ENCODE measurements around the gene OGT. TPM values are rescaled to one million over a fixed set of nuclear protein-coding genes. Genes with fewer than 3 reads are reported as not detected.

OGT gene
- polyA plus RNA-seq, 1 of the 3 experiments (the other 2 are of a cell fraction) = 77.0 TPM

- TF ChIP-seq REST (IDR thresholded peaks at IDR 0.05; ENCODE audit: low read depth, low read length) (no peak), EP300 (IDR thresholded peaks at IDR 0.05; ENCODE audit: borderline replicate concordance in 1 of 2, low read depth in 1 of 2, low read length in 1 of 2) (no peak)
Observed at GRCh38 chrX:71599965-71600364, 67.1 kb downstream of the OGT start (continued).

GRCh38 chrX:71603618-71604017 lies 70.7 kb downstream of the OGT start:
- H4K20me1 ChIP-seq (ENCODE audit: insufficient read depth) = no peaks in the 10 kb centered on the region
- TF ChIP-seq CTCF (IDR thresholded peaks at IDR 0.05) (no peak), IRF3 (IDR thresholded peaks at IDR 0.05; ENCODE audit: low read depth, low read length) (no peak), USF1 (IDR thresholded peaks at IDR 0.05; ENCODE audit: borderline replicate concordance, low read depth) (no peak), SIN3A (IDR thresholded peaks at IDR 0.05; ENCODE audit: borderline replicate concordance, low read depth, low read length) (no peak), MAX (IDR thresholded peaks at IDR 0.05; ENCODE audit: low read depth) (no peak), PBX3 (IDR thresholded peaks at IDR 0.05) (no peak), JUND (IDR thresholded peaks at IDR 0.05) (no peak), NRF1 (IDR thresholded peaks at IDR 0.05; ENCODE audit: low read depth, low read length) (no peak), EZH2phosphoT487 (IDR thresholded peaks at IDR 0.05; ENCODE audit: borderline replicate concordance, low read depth) (no peak), RFX5 (IDR thresholded peaks at IDR 0.05; ENCODE audit: low read length) (no peak), USF2 (IDR thresholded peaks at IDR 0.05; ENCODE audit: borderline replicate concordance, low read depth, low read length) (no peak), GATA2 (CRISPR knock-in tag; IDR thresholded peaks at IDR 0.05) (no peak), MXI1 (IDR thresholded peaks at IDR 0.05; ENCODE audit: low read depth, low read length) (no peak)
- no peaks in the 10 kb centered on the region for H3F3A ChIP-seq (replicated peaks; ENCODE audit: insufficient read depth)
- H3K9ac ChIP-seq = no peak overlapping the region
- no peaks in the 10 kb centered on the region for H3K9me2 ChIP-seq
- DNase-seq = no peak
- no peaks in the 10 kb centered on the region for H3K79me2 ChIP-seq (ENCODE audit: insufficient read depth)
- no peaks in the 10 kb centered on the region for H3K4me1 ChIP-seq (ENCODE audit: control insufficient read depth in 1 of 2, insufficient read depth in 2 of 2, low read depth in 1 of 2, low read length in 1 of 2)
- H3K36me3 ChIP-seq (replicated peaks in 1 of 2; ENCODE audit: control insufficient read depth in 1 of 2, insufficient read depth in 2 of 2, low read length in 1 of 2) = peaks cover 20 to 23% of the 10 kb centered on the region in 2 experiments
- CTCF ChIA-PET = no interaction called here
- no peak overlapping the region for H2AFZ ChIP-seq (ENCODE audit: low read depth)
- 61% methylated on average over 33 of the region's 33 CpGs for WGBS (ENCODE audit: low lambda C conversion rate)
- H3K9me3 ChIP-seq = no peaks in the 10 kb centered on the region; the same call in 1 of the 2 replicates
- H3K4me2 ChIP-seq = no peak overlapping the region
- peaks cover 6% of the 10 kb centered on the region; the same call in 1 of the 2 replicates for H3K27me3 ChIP-seq (ENCODE audit: insufficient read depth)
- POLR2A ChIA-PET = no interaction called here
- H3K4me3 ChIP-seq (ENCODE audit: low read depth in 2 of 2, low read length in 1 of 2) = no peak overlapping the region
- no peak overlapping the region for H3K27ac ChIP-seq (ENCODE audit: low read depth in 2 of 2, low read length in 1 of 2)
